NCI-H82 treated with DMSO at 0.1 percent for 48 hours (cell line): ENCODE data around the gene ATP2B2.

Source experiments
- DNase-seq: peaks from one replicate; lab custom pipeline; 2025; ENCODE audit not compliant: unreplicated experiment; lab: John Stamatoyannopoulos, UW

Gene ATP2B2

DNA sequence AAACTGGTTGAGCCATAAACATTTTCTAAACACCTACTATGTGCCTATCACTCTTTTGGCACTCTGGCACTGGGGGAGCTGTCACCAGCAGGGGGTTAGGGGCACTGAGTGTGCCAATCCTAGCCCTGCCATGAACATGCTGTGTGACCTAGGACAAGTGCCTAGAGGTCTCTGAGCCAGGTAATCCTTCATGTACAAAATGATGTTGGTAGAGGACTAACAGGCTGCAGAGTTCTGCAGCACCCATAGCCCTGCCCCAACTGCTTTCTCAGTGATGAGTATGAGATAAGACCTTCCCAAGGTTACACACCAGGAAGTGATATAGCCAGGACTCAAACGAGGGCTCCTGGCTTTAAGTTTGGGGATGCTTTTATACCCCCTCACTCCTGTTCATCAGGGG is 99.6 kb downstream of the ATP2B2 start:
- no peak for DNase-seq

DNA sequence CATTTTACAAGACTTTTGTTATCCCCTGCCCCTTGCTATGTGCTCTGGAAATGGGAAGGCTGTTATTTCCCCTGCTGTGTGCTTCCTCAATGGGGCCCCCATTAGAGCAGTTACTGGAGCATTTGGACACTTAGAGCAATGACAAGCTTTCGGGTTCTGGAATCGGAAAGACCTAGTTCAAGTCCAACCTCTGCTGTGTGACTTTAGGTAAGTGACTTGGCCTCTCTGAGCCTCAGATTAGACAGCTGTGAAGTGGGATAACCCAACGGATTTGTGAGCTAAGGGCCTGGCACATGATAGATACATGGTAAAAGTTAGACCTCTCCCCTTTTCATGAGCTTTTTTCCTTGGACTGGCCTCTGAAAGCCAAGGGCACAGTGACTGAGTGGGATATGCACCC is 100.5 kb downstream of the ATP2B2 start:
- no peak for DNase-seq

DNA sequence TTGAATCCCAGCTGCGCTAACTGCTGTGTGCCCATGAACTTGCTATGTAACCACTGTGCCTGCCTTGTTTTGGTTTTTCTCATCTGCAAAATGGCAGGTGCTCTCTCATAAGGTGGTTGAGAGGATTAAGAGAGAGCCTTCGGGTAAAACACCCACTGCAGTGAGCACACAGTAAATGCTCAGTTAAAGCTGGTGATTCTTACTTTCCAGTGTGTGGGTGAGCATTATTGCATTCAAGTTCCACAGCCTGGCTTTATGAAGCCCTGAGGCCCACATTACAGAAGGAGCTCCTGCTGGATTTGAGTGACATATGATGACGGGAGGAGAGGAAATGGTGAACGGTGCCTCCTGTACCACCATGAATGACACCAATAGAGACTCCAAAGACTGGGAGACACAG is 101.0 kb downstream of the ATP2B2 start:
- DNase-seq, result no peak

DNA sequence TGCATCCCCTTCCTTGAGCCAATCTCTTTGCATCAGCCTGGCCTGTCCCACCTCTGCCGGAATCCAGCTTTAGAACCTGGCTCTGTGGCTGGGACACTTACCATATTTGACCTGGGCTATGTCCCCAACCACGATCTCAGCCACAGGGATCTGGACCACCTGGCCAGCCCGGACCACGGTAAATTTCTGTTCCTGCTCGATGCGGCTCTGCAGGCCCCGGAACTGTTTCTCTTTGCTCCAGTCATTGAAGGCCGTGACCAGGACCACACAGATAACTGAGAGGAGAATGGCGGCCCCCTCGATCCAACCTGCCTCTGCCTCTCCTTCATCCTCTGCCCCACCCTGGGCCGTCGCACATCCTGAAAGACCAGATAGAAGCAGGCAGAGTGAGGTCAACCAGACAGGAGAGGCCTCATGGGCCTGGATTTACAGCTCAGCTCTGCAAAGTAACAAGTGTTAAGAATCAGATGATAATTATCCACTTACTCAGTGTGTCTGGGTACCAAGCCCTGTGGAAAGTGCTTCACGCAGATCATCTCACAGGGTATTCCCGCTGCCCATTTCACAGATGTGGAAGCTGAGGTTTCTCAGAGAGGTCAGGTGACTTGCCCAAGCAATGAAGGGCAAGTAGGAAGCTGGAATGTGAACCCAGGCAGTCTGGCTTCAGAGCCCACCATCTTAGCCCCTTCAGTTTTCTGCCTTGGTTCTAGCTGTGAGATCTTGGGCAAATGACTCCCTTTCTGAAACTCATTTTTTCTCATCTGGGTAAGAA is 103.2 kb downstream of the ATP2B2 start:
- DNase-seq, result no peak

DNA sequence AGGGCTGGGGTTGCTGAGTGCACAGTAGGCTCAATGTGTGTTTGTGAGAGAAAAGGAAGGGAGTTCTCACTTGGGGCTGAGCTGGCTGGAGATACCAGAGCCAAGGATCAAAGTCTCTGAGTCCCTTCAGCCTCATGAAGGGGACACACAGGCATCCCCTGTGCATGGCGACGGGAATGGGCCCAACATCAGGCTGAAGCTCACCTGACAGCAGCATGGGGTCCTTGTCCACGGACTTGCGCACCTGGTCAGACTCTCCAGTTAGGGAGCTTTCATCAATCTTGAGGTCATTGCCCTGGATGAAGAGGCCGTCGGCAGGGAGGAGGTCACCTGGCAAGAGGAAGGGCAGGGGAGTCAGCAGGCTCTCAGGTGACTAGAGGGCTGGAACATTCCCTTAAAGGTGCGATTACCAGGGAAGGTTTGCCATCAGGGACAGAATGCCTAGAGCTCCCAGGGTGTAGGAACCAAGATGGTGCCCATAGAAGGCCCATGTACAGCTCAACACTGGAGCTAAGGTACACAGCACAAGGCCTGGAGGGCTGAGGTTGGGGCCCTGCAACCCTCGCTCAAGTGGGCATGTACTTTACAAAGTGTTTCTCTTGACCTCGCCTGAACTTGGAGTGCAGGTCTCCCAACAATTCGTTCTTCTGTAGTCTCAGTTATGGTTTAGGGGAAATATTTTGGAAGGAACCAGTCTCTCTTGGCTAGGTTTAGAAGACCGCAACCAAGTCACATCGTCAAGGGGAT is 104.5 kb downstream of the ATP2B2 start:
- no peak for DNase-seq

DNA sequence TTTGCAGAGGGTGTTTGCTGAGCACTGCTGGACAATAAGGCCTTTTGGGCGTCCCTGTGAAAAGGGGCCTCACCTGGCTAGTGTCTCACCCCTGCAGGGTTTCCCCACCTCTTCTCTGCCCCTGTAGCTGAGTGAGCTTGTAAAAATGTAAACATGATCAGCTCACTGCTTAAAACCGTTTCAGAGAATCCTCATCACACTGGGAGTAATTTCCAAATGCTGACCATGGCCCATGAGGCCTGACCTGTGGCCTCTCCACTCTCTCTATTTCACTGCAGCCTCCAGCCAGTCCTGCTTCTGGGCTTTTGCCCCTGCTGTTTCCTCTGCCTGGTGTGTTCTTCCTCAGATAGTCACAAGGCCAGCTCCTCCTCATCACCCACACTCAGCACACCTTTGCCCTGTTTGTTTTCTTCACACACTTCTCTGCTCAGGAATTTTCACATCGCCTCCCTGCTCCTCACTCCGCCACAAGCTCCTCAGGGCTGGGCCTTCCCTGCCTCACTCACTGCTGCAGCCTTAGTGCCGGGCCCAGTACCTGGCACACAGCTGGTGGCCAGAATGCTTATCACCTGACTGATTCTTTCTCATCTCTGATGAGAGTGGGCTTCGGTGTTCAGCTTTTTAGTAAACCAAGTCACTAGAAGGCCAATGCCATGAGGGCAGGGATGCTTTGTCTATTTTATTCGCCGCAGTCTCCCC is 105.2 kb downstream of the ATP2B2 start:
- DNase-seq, result no peak

DNA sequence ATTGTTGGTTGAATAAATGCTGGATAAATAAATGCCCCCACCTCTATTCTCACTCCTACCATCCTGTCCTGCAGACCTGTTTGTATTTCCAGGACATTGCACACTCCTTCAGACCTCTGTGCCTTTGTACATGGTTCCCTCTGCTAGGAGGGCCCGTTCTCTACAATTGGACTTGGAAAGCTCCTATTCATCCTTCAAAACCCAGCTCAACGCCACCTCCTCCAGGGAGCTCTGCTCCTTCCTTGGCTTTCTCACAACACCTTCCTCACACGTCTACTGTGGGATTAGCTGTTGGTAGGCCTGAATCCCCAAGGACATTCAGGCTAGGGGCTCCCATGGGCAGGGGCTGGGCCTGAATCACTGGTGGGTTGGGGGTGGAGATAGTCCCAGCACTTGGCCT is 105.8 kb downstream of the ATP2B2 start:
- DNase-seq, result no peak

DNA sequence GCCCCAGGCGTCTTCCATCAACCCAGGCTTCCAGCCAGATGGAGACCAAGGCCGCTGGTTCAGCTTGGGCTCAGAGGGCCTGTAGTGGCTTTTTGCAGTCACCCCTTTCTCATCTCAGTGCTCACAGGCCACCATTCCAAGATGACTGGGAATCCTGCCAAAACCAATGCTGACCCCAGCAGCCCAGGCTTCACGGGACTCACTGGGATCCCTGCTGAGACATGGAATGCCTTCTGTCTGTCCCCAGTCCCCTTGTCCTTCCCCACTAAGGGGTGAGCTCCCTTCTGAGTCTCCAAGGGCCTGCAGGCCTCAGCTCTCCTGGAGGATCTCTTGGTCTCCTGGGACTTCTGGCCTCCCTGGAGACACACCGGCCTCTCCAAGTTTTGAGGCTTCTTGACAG is 107.0 kb downstream of the ATP2B2 start:
- DNase-seq, result no peak

DNA sequence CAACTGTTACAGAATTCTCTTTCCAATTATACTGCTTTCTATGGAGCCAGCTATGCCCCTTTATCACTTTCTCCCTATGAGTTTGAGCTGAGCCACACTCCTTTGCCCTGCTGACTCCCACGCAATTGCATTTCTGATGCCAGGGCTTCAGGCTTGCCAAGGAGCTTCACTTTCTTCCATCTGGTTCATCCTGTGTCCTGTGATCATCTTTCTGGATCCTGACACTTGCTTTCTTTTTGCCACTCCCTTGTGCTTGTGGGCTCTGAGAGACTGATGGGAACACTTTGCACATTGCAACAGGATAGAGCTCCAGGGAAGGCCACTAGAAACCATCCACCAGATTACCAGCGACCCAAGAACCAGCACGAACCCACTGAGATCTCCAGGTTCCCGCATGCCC is 107.5 kb downstream of the ATP2B2 start:
- DNase-seq, result no peak

DNA sequence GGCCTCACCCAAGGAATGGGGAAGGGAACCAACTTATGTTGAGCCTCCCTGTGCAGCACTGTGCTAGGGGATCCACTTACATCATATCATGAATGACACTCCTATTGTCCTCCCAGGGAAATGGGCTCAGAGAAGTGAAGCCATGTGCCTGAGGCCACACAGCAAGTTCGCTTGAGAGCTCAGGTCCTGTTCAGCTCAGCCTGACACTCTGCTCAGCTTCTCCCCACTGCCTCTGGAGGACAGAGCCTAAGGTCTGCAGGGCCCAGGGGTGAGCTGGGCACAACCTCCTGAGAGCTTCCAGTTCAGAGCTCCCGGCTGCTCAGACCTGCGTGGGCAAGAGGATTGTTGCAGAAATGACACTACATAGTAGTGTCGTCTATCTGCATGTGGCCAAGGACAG is 108.5 kb downstream of the ATP2B2 start:
- DNase-seq, result no peak

DNA sequence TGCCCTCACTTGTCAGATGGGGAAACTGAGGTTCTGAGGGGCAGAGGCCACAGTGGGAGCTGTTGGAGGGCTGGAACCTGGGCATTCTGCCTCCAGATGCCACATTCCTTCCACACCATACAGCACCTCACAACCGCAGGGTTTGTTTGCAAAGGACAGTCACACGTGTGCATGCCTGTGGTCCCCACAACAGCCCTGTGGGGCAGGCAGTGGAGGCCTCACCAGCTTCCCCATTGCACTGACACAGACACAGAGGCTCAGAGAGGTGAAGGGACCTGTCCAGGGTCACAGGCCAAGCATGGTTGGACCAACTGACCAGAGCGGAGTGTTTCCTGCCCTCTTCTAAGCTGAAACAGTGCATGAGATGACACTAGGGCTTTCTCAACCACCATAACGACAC is 109.3 kb downstream of the ATP2B2 start:
- no peak for DNase-seq

DNA sequence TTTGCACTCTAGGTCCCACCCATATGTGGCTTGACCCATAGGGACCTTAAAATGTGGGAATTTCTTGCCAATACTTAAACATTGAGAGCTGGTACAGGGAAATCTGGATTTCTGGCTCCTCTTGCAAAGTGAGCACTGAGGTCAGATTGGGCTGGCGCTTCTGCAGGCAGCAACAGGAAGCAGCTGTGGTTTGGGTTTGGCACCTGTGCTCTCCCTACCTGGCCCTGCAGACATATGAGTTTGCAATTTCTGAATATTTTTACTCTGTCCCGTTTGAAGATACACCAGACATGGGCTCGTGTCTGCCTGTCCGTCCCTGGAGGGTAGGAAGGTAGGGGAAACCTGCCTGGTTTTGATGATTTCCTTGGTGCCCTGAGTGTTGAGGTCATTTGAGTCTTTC is 109.7 kb downstream of the ATP2B2 start:
- no peak for DNase-seq

DNA sequence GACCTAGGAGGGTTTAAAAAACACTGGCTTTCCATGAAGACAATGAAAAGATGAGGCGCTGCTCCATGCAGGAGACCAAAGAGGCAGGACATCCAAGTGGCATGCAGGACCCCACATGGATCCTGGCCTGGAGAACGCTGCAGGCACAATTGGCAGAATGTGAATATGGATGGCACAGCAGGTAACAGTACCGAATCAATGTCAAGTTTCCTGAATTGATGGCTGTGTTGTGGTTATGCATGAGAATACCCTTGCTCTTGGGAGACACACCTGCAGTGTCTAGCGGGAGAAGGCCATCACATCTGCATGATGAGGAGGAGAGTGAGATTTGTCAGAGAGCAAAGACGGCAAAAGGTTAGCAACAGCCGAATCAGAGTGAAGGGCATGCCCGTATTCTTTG is 110.2 kb downstream of the ATP2B2 start:
- DNase-seq, result no peak

DNA sequence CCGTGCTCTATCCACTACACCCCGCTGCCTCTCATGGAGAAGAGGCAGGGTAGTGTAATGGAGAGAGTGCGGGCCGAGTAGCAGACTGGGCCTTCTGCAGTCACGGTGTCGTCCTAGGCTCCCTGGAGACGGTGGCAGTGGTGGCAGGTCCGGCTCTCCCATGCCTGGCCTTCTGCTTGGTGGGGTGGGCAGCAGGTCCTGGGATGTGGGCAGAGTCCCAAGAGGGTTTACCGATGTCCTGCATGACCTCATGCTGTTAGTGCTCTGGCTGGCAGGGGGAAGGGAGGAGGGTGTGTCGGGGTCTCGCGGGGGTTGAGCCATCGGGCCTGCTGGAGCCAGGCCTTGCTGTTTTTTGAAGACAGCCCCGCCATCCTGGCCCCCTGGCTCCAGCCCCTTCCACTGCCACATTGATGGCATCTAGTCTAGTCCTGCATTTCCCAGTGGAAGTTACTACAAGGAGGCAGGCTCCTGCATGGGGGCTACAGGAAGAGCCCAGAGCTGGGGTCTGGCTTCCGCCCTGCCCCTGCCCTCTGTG is 110.8 kb downstream of the ATP2B2 start:
- no peak for DNase-seq

DNA sequence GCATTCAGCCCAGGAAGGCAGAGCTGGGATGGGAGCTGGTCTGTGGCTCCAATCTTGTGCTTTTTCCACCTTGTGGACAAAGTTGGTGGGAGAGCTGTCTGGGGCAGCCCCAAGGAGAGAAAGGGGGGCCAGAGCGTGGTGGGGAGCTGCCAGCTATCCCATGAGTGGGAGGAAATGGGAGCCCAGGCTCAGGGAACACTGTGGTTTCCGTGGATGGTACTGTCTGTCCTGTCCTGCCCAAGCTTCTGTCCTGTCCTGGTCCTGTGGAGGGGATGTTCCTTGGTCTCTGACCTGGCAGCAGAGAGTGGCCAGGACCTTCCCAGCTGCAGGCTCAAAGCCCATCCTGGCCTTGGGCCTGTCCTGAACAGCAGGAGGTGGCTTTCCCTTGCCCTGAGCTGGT is 111.9 kb downstream of the ATP2B2 start:
- no peak for DNase-seq

DNA sequence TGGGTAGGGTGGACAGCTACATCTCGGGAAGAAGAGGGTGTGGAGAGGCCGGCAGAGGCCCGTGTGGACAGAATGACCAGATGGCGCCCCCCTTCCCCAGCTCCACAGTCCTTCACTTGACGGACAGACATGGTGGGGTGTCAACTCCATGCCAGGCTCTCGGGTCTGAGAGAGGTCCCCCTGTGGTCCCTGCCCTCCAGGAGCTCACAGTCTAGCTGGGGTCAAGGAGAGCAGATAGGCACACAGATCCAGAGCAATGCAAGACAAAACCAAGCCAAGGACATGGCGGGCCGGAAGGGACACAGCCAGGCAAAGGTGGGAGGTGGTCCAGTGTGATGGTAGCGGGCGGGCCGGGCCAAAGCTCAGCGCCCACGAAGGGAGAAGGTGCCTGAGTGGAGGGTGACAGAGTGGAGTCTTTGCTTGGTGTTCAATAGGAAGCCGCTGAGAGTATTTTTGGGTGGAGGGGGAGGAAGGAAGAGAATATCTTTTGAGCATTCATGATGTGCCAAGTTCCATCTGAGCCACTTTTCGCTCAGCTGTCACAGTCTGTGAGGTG is 112.4 kb downstream of the ATP2B2 start:
- no peak for DNase-seq

DNA sequence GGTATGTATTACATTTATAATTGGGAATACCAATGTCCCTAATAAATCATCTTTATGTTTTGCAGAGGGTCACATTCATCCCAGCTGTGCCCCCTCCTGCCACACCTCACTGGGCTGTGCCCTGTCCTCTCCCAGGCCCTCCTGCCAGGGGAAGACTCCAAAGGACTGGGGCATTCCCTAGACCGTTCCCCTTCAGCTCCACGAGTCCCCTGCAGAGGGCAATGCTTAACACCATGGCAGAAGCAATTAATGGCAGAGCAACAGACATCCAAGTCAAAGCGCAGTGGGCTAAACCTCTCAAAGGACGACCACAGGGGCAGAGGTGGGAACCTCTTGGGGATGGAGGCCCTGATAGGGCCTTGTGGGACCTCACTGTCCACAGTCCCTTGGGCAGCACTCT is 113.1 kb downstream of the ATP2B2 start:
- DNase-seq, result no peak

DNA sequence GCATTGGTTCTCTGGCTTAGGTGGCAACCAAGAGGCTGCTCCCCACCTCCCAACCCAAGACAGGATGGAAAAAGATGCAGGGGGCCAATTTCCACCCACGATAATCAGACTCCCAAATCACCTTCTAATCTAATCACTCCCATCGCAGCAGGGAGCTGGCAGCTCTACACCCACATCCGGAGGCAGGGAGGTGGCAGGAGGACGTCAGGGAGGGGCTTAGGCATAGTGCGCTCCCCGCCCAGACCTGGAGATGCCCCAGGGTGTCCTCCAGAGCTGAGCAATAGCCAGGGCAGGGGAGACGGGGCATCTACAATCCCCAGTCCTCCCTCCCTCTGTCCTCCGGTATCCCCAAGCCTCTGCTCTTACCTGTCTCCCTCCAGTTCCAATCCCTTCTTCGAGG is 114.0 kb downstream of the ATP2B2 start:
- no peak for DNase-seq

DNA sequence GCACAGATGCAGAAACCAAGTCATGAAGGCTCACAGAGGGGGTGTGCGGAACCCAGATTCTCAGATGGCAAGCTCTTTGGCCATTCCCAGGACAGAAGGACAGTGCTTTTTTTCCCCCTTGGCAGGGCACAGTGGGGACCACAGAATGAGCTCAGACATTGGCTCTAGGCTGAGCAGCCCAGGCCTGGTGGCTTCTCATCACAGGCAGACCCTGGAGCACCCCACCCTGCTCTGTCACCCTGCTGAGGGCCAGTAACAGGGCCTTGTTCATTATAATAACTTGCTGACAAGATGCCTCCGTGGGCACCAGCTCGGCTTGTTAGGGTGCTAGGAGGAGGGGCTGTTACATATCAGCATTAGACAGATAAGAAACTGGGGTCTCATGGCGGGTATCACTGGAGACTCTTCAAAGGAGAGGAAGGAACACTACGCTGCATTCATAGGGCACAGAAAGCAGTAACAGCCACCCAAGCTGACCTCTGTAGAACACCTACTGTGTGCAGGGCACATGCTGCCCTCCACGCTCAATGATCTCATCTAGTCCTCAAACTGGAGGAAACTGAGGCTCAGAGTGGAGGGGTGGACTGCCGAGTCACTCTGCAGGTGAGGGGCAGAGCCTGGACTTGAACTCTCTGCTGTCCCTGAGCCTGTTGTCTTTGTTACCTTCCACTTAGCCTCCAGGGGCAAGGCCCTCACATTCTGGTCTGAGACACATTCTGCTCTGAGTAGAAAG is 114.6 kb downstream of the ATP2B2 start:
- no peak for DNase-seq

DNA sequence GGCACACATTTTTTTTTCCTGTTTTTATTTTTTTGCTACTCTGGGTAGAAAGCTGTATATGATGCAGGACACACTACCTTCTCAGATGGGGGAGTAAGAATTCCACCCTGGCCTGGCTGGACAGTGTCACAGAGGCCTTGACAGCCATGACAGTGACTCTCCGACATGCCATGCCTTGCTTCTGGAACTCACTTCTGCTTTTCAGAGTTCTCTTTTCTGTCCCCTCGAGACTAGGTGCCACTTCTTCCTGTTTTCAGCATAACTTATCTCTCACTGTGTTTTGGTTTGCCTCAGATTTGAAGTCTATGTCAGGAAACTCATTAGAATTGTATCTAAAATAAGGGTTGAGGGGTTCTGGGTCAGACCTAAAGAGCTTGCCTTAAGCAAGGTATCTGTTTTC is 115.4 kb downstream of the ATP2B2 start:
- DNase-seq, result no peak

DNA sequence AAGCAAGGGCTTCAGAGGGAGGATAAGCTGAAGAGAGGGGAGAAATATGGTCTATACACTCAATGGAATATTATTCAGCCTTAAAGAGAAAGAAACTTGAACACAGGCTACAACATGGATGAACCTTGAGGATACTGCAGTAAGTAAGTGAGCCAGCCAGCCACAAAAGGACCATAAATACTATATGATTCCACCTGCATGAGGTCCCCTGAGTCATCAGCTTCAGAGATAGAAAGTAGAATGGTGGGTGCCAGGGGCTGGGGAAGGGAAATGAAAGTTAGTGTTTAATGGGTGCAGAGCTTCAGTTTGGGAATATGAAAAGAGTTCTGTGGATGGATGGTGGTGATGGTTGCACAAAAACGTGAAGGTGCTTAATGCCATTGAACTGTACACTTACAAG is 116.0 kb downstream of the ATP2B2 start:
- no peak for DNase-seq
